Neural cell (in vitro differentiated cells): Measurements from ENCODE around the gene VAMP8.

Experiments used
- CTCF ChIP-seq: fragments of 450-650 bp; IDR thresholded peaks from 2 replicates; pipeline ENCODE4 v1.5.1; 2014; ENCODE audit warnings: antibody characterized with exemption, mild to moderate bottlenecking, moderate library complexity; ENCODE audit not compliant: poor library complexity, severe bottlenecking
- EP300 ChIP-seq: fragments of 450-650 bp; conservative IDR thresholded peaks from 2 replicates; pipeline ENCODE4 v1.6.1; 2014; ENCODE audit warnings: antibody characterized with exemption, mild to moderate bottlenecking, moderate library complexity; ENCODE audit not compliant: poor library complexity, severe bottlenecking
- EZH2 ChIP-seq: fragments of 200-600, 300-800 bp; shearing (Covaris generic), sonication (generic); IDR thresholded peaks from 2 replicates; pipeline ENCODE4 v1.6.1; 2014; ENCODE audit warnings: antibody characterized with exemption, low read length, borderline replicate concordance, mild to moderate bottlenecking; ENCODE audit not compliant: insufficient read depth, poor library complexity, severe bottlenecking
- POLR2AphosphoS5 ChIP-seq: IDR thresholded peaks from 2 replicates; pipeline ENCODE4 v1.6.1; 2012
- RAD21 ChIP-seq: fragments of 450-650 bp; conservative IDR thresholded peaks from 2 replicates; pipeline ENCODE4 v1.6.1; 2014; ENCODE audit warnings: antibody characterized with exemption, mild to moderate bottlenecking, moderate library complexity
- REST ChIP-seq: IDR thresholded peaks from 2 replicates; pipeline ENCODE4 v1.6.1; 2012; ENCODE audit warnings: borderline replicate concordance
- SMC3 ChIP-seq: fragments of 450-650 bp; conservative IDR thresholded peaks from 2 replicates; pipeline ENCODE4 v1.6.1; 2014; ENCODE audit warnings: antibody characterized with exemption, mild to moderate bottlenecking, moderate library complexity; ENCODE audit not compliant: poor library complexity
- TAF1 ChIP-seq: IDR thresholded peaks from 2 replicates; pipeline ENCODE4 v1.6.1; 2012; ENCODE audit warnings: low read depth

GRCh38 chr2:85588645-85589044 is 11.3 kb downstream of the VAMP8 start:
- TF ChIP-seq POLR2AphosphoS5 (no peak), CTCF (no peak), EP300 (no peak), REST (no peak), EZH2 (no peak), RAD21 (no peak), TAF1 (no peak), SMC3 (no peak)
